Activated CD4-positive, alpha-beta memory T cell treated with anti-CD3 and anti-CD28 coated beads, Interleukin-2, amount 10 ng/mL, durations not matched to agents 7 days and 5 days (primary cell): ENCODE results near the gene SLC39A13. TPM values are rescaled to one million over a fixed set of nuclear protein-coding genes. Genes with fewer than 3 reads are reported as not detected.

Experiments used
- CTCF ChIA-PET: fragments of 350-600 bp; sonication (Branson Sonifier 250); formaldehyde crosslinking; loops from one replicate; lab custom pipeline; 2021; ENCODE audit warnings: antibody characterized with exemption, inconsistent platforms; lab: Charles Lee
- POLR2A ChIA-PET: fragments of 350-600 bp; sonication (Branson Sonifier 250); formaldehyde crosslinking; loops from one replicate; lab custom pipeline; 2021; ENCODE audit warnings: antibody characterized with exemption; lab: Charles Lee
- DNase-seq: peaks from one replicate; pipeline ENCODE4 v3.0.0-alpha.2; 2020
- H3K27ac Mint-ChIP-seq: one replicate; pipeline ENCODE4 v1.8.0; 2021; ENCODE audit warnings: mild to moderate bottlenecking, mixed read lengths
- H3K27me3 Mint-ChIP-seq: one replicate; pipeline ENCODE4 v1.8.0; 2021; ENCODE audit warnings: mixed read lengths
- H3K36me3 Mint-ChIP-seq: one replicate; pipeline ENCODE4 v1.8.0; 2021; ENCODE audit warnings: low read depth, mixed read lengths
- H3K4me1 Mint-ChIP-seq: one replicate; pipeline ENCODE4 v1.8.0; 2021; ENCODE audit warnings: mixed read lengths
- H3K4me3 Mint-ChIP-seq: one replicate; pipeline ENCODE4 v1.8.0; 2021; ENCODE audit warnings: mild to moderate bottlenecking, mixed read lengths
- H3K9me3 Mint-ChIP-seq: one replicate; pipeline ENCODE4 v1.8.0; 2021; ENCODE audit warnings: mixed read lengths
- total RNA-seq, 2 experiments: library from RNA; stranded (reverse); gene quantifications; one replicate each; pipeline ENCODE4 v1.2.3, GENCODE V29; 2021

Gene SLC39A13
- total RNA-seq, 2 experiments from 2014 or later: 23.6 to 24.2 TPM

- DNase-seq: no peak
- Mint-ChIP-seq H3K9me3 (no peaks in the 10 kb centered on the region), H3K36me3 (no peaks in the 10 kb centered on the region), H3K27ac (no peak overlapping the region), H3K4me3 (no peak overlapping the region), H3K4me1 (no peaks in the 10 kb centered on the region), H3K27me3 (no peaks in the 10 kb centered on the region)
- POLR2A ChIA-PET: no interaction called here
- CTCF ChIA-PET: interaction anchor here (1.3 to 5.7 kb wide), 3 partner anchors 18 to 37 kb away, joined by 5 to 98 read pairs (median 24); no protein-coding TSS in a partner anchor
Measured at GRCh38 chr11:47375546-47376085, 32.8 kb upstream of the SLC39A13 start.

- H3K9me3 Mint-ChIP-seq: no peaks in the 10 kb centered on the region
- no peak overlapping the region for H3K27ac Mint-ChIP-seq
- no peaks in the 10 kb centered on the region for H3K36me3 Mint-ChIP-seq
- POLR2A ChIA-PET: no interaction called here
- DNase-seq: no peak
- no peak overlapping the region for H3K4me3 Mint-ChIP-seq
- no peaks in the 10 kb centered on the region for H3K4me1 Mint-ChIP-seq
- CTCF ChIA-PET: interaction anchor here (1.3 kb wide), 1 partner anchor 36 kb away, joined by 5 read pairs; no protein-coding TSS in a partner anchor
- no peaks in the 10 kb centered on the region for H3K27me3 Mint-ChIP-seq
Measured at GRCh38 chr11:47376107-47376524, 32.3 kb upstream of the SLC39A13 start.

GRCh38 chr11:47376525-47377371 is 31.6 kb upstream of the SLC39A13 start:
- no peaks in the 10 kb centered on the region for H3K27me3 Mint-ChIP-seq
- no peaks in the 10 kb centered on the region for H3K9me3 Mint-ChIP-seq
- no peaks in the 10 kb centered on the region for H3K36me3 Mint-ChIP-seq
- H3K27ac Mint-ChIP-seq: no peak overlapping the region
- ChIA-PET CTCF (interaction anchor here (1.3 kb wide), 1 partner anchor 36 kb away, joined by 5 read pairs; no protein-coding TSS in a partner anchor), POLR2A (no interaction called here)
- DNase-seq: no peak
- no peaks in the 10 kb centered on the region for H3K4me1 Mint-ChIP-seq
- no peak overlapping the region for H3K4me3 Mint-ChIP-seq

GRCh38 chr11:47377571-47378009 is 30.8 kb upstream of the SLC39A13 start:
- ChIA-PET CTCF (no interaction called here), POLR2A (no interaction called here)
- no peaks in the 10 kb centered on the region for H3K9me3 Mint-ChIP-seq
- no peak overlapping the region for H3K4me3 Mint-ChIP-seq
- no peaks in the 10 kb centered on the region for H3K27me3 Mint-ChIP-seq
- DNase-seq: no peak
- H3K36me3 Mint-ChIP-seq: no peaks in the 10 kb centered on the region
- no peak overlapping the region for H3K27ac Mint-ChIP-seq
- no peaks in the 10 kb centered on the region for H3K4me1 Mint-ChIP-seq

GRCh38 chr11:47378010-47378835 is 30.2 kb upstream of the SLC39A13 start, which contains the start of gene SPI1:
Gene SPI1, minus strand, starts transcription at chr11:47378547. Its CDS starts 194 bp downstream, at chr11:47378353.
- Mint-ChIP-seq H3K4me3 (no peak within 1 kb of the TSS), H3K27me3 (no peaks in the 10 kb centered on the region), H3K36me3 (no peaks in the 10 kb centered on the region), H3K9me3 (no peaks in the 10 kb centered on the region), H3K4me1 (no peaks in the 10 kb centered on the region), H3K27ac (no peak within 1 kb of the TSS)
- CTCF ChIA-PET: interaction anchor here (0.5 to 1.5 kb wide), 4 partner anchors 9 to 415 kb away, joined by 3 read pairs; no protein-coding TSS in a partner anchor
- POLR2A ChIA-PET: no interaction called here
- DNase-seq: no peak

GRCh38 chr11:47378836-47379170 is 29.6 kb upstream of the SLC39A13 start:
- H3K36me3 Mint-ChIP-seq: no peaks in the 10 kb centered on the region
- no peaks in the 10 kb centered on the region for H3K27me3 Mint-ChIP-seq
- CTCF ChIA-PET: interaction anchor here (0.5 to 1.5 kb wide), 4 partner anchors 10 to 415 kb away, joined by 3 read pairs; no protein-coding TSS in a partner anchor
- POLR2A ChIA-PET: no interaction called here
- no peak overlapping the region for H3K4me3 Mint-ChIP-seq
- H3K4me1 Mint-ChIP-seq: no peaks in the 10 kb centered on the region
- no peak overlapping the region for H3K27ac Mint-ChIP-seq
- H3K9me3 Mint-ChIP-seq: no peaks in the 10 kb centered on the region
- DNase-seq: no peak

GRCh38 chr11:47379317-47379716 is 29.1 kb upstream of the SLC39A13 start:
- no peak for DNase-seq
- POLR2A ChIA-PET: no interaction called here
- Mint-ChIP-seq H3K4me3 (no peak overlapping the region), H3K9me3 (no peaks in the 10 kb centered on the region), H3K27me3 (no peaks in the 10 kb centered on the region), H3K4me1 (no peaks in the 10 kb centered on the region), H3K27ac (no peak overlapping the region), H3K36me3 (no peaks in the 10 kb centered on the region)
- CTCF ChIA-PET: interaction anchor here (1.4 to 1.5 kb wide), 2 partner anchors 13 to 74 kb away, joined by 3 read pairs; no protein-coding TSS in a partner anchor

- Mint-ChIP-seq H3K27me3 (no peaks in the 10 kb centered on the region), H3K36me3 (no peaks in the 10 kb centered on the region), H3K4me1 (no peaks in the 10 kb centered on the region), H3K27ac (no peak overlapping the region), H3K9me3 (no peaks in the 10 kb centered on the region), H3K4me3 (no peak overlapping the region)
- CTCF ChIA-PET: interaction anchor here (0.9 kb wide), 1 partner anchor 33 kb away, joined by 3 read pairs; no protein-coding TSS in a partner anchor
- POLR2A ChIA-PET: no interaction called here
- DNase-seq: no peak
Measured at GRCh38 chr11:47380078-47380477, 28.3 kb upstream of the SLC39A13 start.

GRCh38 chr11:47383071-47383470 is 25.3 kb upstream of the SLC39A13 start:
- H3K27me3 Mint-ChIP-seq: no peaks in the 10 kb centered on the region
- no peak for DNase-seq
- H3K4me1 Mint-ChIP-seq: no peaks in the 10 kb centered on the region
- ChIA-PET POLR2A (interaction anchor here (0.7 to 0.8 kb wide), 2 partner anchors 9 to 26 kb away, joined by 3 to 6 read pairs; no protein-coding TSS in a partner anchor), CTCF (interaction anchor here (0.9 to 1.9 kb wide), 2 partner anchors 9 to 16 kb away, joined by 3 to 9 read pairs; no protein-coding TSS in a partner anchor)
- H3K9me3 Mint-ChIP-seq: no peaks in the 10 kb centered on the region
- no peaks in the 10 kb centered on the region for H3K36me3 Mint-ChIP-seq
- no peak overlapping the region for H3K4me3 Mint-ChIP-seq
- no peak overlapping the region for H3K27ac Mint-ChIP-seq

GRCh38 chr11:47384498-47384897 is 23.9 kb upstream of the SLC39A13 start:
- Mint-ChIP-seq H3K36me3 (no peaks in the 10 kb centered on the region), H3K27ac (no peak overlapping the region)
- POLR2A ChIA-PET: no interaction called here

GRCh38 chr11:47387944-47388696 is 20.3 kb upstream of the SLC39A13 start:
- Mint-ChIP-seq H3K9me3 (no peaks in the 10 kb centered on the region), H3K4me1 (peaks cover 20% of the 10 kb centered on the region)
- CTCF ChIA-PET: interaction anchor here (1.4 to 2.9 kb wide), 2 partner anchors 14 kb away, joined by 10 to 16 read pairs; no protein-coding TSS in a partner anchor

More at GRCh38 chr11:47384498-47384897, 23.9 kb upstream of the SLC39A13 start:
- H3K27me3 Mint-ChIP-seq: no peaks in the 10 kb centered on the region
- no peaks in the 10 kb centered on the region for H3K9me3 Mint-ChIP-seq
- no peak for DNase-seq
- H3K4me3 Mint-ChIP-seq: no peak overlapping the region
- peaks cover 6% of the 10 kb centered on the region for H3K4me1 Mint-ChIP-seq
- CTCF ChIA-PET: no interaction called here

More at GRCh38 chr11:47387944-47388696, 20.3 kb upstream of the SLC39A13 start:
- Mint-ChIP-seq H3K27me3 (no peaks in the 10 kb centered on the region), H3K27ac (no peak overlapping the region), H3K36me3 (no peaks in the 10 kb centered on the region), H3K4me3 (no peak overlapping the region)
- POLR2A ChIA-PET: interaction anchor here (1.0 kb wide), 1 partner anchor 12 kb away, joined by 3 read pairs; no protein-coding TSS in a partner anchor
- DNase-seq: no peak
